Measurements from ENCODE around the gene NSD2. TPM values are rescaled to one million over a fixed set of nuclear protein-coding genes. Genes with fewer than 3 reads are reported as not detected.
A peak's percentile ranks its signal among the peaks of the same experiment; 100 is the strongest.

The NSD2 gene
- total and polyA plus RNA-seq, 12 donors, result 11.1 to 187 (median 25.2) TPM

DNA sequence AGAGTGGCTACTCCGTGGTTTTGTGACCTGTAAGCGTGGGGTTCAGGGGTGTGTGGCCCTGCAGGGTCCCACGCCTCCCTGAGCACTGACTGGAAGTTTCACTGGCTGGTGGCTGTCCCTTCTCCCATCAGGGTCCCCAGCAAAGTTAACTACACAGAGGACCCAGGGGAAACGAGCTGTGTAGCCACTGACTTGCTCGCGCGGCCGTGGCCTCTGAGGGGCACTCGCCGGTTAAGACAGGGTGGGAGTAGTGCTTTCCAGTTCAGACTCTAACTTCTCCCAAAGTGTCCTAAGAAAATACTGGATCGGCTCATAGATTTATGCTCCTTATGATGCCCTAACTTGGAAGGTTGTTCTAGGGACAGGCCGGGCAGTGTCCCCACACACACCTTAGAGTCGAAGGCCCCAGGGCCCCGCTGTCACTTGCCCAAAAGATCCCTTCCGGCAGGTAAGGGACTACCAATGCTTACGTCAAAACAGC lies 109.4 kb downstream of the NSD2 start:
- Histone ChIP-seq H3K36me3 (replicated peaks in 1 of 2) (peaks cover 0 to 76% of the 10 kb centered on the region in 2 donors), H3K9me3 (replicated peaks in 1 of 3) (no peaks in the 10 kb centered on the region), H3K27ac (no peak overlapping the region), H3K4me3 (no peak overlapping the region), H3K4me1 (replicated peaks in 1 of 2) (peaks cover 0 to 8% of the 10 kb centered on the region in 2 donors), H3K27me3 (no peaks in the 10 kb centered on the region)
- TF ChIP-seq, protein P1, sequence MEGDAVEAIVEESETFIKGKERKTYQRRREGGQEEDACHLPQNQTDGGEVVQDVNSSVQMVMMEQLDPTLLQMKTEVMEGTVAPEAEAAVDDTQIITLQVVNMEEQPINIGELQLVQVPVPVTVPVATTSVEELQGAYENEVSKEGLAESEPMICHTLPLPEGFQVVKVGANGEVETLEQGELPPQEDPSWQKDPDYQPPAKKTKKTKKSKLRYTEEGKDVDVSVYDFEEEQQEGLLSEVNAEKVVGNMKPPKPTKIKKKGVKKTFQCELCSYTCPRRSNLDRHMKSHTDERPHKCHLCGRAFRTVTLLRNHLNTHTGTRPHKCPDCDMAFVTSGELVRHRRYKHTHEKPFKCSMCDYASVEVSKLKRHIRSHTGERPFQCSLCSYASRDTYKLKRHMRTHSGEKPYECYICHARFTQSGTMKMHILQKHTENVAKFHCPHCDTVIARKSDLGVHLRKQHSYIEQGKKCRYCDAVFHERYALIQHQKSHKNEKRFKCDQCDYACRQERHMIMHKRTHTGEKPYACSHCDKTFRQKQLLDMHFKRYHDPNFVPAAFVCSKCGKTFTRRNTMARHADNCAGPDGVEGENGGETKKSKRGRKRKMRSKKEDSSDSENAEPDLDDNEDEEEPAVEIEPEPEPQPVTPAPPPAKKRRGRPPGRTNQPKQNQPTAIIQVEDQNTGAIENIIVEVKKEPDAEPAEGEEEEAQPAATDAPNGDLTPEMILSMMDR (IDR thresholded peaks at IDR 0.05), result no peak
- TF ChIP-seq POLR2A (IDR thresholded peaks at IDR 0.05), result no peak
- WGBS, 4 donors, result 93 to 97% (median 95%) methylated on average over 12 to 16 of the region's 16 CpGs
- no peak for DNase-seq
- intact Hi-C loops (cut with DNase I), result no loop called here

DNA sequence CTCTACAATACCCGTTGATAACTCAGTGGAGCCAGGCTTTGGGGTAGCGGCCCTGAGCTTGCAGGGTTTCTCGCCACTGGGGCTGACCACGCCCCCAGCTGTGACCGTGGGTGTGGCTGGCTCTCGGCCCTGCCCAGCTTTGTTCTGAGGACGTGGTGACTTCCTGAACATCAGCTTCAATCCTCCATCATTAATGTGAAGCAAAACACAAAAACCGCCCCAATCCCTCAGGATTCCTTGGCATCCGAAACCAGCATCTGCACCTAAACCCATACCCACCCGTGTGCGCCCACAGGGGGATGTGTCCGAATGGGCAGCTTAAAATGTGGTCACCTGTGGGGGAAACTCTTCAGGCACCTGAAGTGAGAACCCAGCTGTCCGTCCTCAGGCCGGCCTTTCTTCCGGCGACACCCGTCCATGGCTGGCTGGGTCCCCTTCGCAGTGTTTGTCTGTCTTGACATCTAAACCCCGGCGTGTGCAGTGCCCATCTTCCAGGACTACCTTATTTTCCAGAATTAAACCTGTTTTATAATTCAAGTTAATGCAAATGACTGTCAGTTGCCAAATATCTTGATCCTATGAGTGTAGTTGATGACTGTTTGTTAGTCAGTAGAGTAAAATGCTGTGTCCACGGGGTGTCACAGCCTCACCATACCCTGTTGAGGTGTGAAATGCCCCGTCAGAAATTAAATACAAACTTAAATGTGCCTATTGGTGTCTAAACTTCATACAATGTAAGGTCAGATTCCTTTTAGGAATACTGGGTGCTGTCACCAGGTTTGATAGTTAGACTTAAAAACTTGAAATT lies 110.3 kb downstream of the NSD2 start:
- H3K36me3 ChIP-seq (replicated peaks in 1 of 2), result peaks cover 0 to 78% of the 10 kb centered on the region in 2 donors

DNA sequence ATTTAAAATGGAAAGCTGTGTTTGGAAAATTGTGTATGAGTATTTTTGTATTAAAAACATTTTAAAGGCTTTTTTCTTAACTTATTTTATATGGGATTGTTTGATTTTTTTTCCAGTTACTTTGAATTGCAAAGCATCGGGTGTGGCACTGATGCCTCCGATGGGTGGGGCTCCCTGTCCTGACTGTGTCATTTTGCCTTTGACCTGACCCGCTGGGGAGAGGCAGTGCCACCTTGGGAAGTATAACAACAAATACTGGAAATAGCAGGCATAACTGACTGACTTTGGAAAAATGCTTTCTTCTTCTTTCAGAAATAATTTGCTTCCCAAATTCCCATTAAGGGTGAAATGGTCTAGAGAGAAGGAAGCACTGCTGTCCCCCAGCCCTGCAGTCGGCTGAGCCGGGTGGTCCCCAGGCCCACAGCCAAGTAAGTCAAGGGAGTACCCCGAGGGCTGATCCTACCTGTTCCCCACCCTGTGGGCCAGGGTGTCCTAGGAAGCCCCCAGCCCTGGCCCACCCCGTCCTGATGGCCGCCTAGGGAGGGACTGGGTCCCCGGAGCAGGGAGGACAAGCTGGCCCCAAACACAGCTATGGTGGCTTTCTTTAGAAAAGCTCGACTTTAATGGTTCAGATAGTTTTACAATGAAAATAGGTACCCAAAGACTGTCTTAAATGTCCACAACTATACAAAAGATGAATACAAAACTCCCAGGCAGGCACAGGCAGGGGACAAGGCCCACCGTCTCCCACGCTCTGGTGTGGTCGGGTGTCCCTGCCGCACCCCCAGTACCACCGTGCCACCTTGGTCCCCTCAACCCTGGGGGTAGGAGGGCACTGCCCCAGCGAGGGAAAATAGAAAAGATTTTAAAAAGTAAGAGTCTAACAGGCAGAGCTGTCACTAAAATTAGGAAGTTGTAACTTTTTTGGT lies 111.2 kb downstream of the NSD2 start:
- DNase-seq, result no peak
- Histone ChIP-seq H3K27me3 (no peaks in the 10 kb centered on the region), H3K9me3 (replicated peaks in 1 of 3) (no peaks in the 10 kb centered on the region), H3K4me3 (no peak overlapping the region), H3K27ac (peak overlapping the region in 1 of 5 donors; percentile 11), H3K36me3 (replicated peaks in 1 of 2) (peaks cover 0 to 84% of the 10 kb centered on the region in 2 donors), H3K4me1 (replicated peaks in 1 of 2) (peaks cover 0 to 8% of the 10 kb centered on the region in 2 donors)
- intact Hi-C loops (cut with DNase I), result no loop called here
- WGBS, 4 donors, result 86 to 92% (median 89%) methylated on average over 12 to 16 of the region's 16 CpGs
- TF ChIP-seq POLR2A (IDR thresholded peaks at IDR 0.05), result no peak
- TF ChIP-seq, protein P1 (IDR thresholded peaks at IDR 0.05), result no peak

More for the DNA sequence above, 110.3 kb downstream of the NSD2 start:
- Histone ChIP-seq H3K27ac (no peak overlapping the region), H3K27me3 (no peaks in the 10 kb centered on the region), H3K4me3 (no peak overlapping the region), H3K9me3 (replicated peaks in 1 of 3) (no peaks in the 10 kb centered on the region), H3K4me1 (replicated peaks in 1 of 2) (peaks cover 0 to 8% of the 10 kb centered on the region in 2 donors)
- TF ChIP-seq, protein P1 (IDR thresholded peaks at IDR 0.05), result no peak
- no peak for TF ChIP-seq POLR2A (IDR thresholded peaks at IDR 0.05)
- no peak for DNase-seq
- intact Hi-C loops (cut with DNase I), result no loop called here
- 86 to 93% (median 89%) methylated on average over 22 of the region's 22 CpGs for whole genome bisulfite sequencing, 4 donors
